Stimulated activated CD8-positive, alpha-beta memory T cell treated with anti-CD3 and anti-CD28 coated beads, Interleukin-2, amount 100 ng/mL, for 1 hour (primary cell): ENCODE data around the gene KRT34.

ENCODE experiments used
- DNase-seq, 2 donors: peaks; one replicate each; pipeline ENCODE4 v3.0.0-alpha.2; 2020; ENCODE audit warnings: low read depth in 2 of 2

KRT34 gene

GRCh38 chr17:41332239-41332638, 49.9 kb downstream of the KRT34 start:
- DNase-seq, result no peak

GRCh38 chr17:41331606-41332005, 50.5 kb downstream of the KRT34 start:
- no peak for DNase-seq

DNA sequence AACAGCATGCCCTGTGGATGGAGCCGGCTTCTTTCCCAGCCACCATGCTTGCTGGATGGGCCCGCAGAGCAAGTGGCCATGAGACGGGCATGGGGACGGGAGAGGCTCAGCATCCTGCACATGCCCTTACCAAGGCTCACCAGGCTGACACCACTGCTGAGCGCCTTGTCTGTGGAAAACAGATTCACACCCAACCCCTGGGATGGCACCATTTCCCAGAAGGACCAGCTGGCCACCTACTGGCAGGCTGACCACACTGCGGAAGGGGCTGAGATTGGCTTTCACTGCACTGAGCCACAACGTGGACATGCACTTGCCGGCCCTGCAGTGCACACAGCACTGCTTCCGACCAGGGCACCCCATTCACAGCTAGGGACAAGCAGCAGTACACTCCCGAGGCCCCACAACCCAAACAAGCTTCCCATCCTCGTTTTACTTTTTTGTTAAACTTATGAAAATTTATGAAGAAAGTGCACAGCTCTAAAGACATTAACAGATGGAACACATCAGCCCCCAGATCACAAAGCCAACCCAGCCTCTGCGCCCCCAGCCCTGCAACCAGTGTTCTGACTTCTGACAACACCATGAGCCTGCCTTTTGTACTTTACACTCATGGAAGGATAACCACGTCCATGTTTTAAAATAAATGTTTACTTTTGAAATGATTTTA, 52.7 kb downstream of the KRT34 start:
- no peak for DNase-seq

DNA sequence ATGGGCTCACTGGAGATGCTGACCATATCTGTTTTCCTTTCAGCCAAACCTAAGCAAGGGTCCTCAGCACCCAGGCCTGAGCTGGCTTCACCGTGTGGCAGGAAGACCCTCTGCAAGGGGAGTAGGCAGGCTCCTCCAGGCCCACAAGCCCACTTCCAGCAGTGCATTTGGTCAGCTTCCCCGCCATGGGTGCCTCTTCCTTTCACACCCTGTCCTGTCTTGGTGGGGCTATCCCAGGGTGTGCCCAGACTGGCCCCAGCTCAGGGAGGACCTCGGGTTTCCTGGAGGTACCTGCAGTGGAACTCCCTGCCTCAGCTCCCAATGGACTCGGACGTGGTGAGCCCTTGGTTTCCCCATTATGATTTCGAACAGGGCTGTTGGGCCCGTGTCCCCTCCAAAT, 53.9 kb downstream of the KRT34 start:
- DNase-seq, result no peak
